K562 (cell line): ENCODE measurements around the gene KMT5C. TPM values are rescaled to one million over a fixed set of nuclear protein-coding genes. Genes with fewer than 3 reads are reported as not detected.

Source experiments
- ATAC-seq: fragments of 200-7000 bp; cut with Tn5 transposase; 3 replicates; pipeline ENCODE4 v1.9.1; 2020; ENCODE audit warnings: moderate library complexity
- BruUV-seq: library from RNA; stranded (reverse); fragments of 400-500 nt; replicated peaks from 2 replicates; lab custom pipeline; 2021; lab: Mats Ljungman, UMichigan
- CTCF ChIA-PET: fragments of 300-600 bp; formaldehyde crosslinking; extraction: SDS; loops from one replicate; lab custom pipeline; 2021; ENCODE audit warnings: low intra/inter-chr PET ratio; lab: Yijun Ruan, JAX
- POLR2A ChIA-PET: fragments of 300-600, 350-650 bp; sonication (Branson Sonifier 250); formaldehyde crosslinking; extraction: SDS; loops from one replicate; lab custom pipeline; 2021; ENCODE audit warnings: antibody characterized with exemption, inconsistent platforms; lab: Yijun Ruan, JAX
- DNase-seq, 4 experiments: peaks; one replicate each; pipeline versions ENCODE4 v3.0.0 to v3.0.0-alpha.2; 2011 to 2018; ENCODE audit warnings: low spot score in 3 of 4, mixed read lengths in 3 of 4; ENCODE audit errors: extremely low read depth in 1 of 4
- FAIRE-seq: peaks from 2 replicates; lab custom pipeline; 2011; peaks lifted over from hg19 to GRCh38; lab: Jason Lieb, UNC
- H2AFZ ChIP-seq: 2 replicates; pipeline ENCODE4 v1.6.0; 2011; ENCODE audit warnings: low read depth, low read length, control low read depth, inconsistent platforms
- H3K27ac ChIP-seq: fragments of 200-600 bp; 3 replicates; pipeline ENCODE4 v1.8.0; 2011; ENCODE audit warnings: low read depth, mild to moderate bottlenecking, control low read depth, inconsistent platforms, low read length, moderate library complexity, mixed read lengths; ENCODE audit errors: extremely low read depth
- H3K27me3 ChIP-seq, 2 experiments: fragments of 300-600 bp in 1 of 2; 2 replicates in 1 of 2; 3 replicates in 1 of 2; pipeline versions ENCODE4 v1.6.0 to v1.8.0; 2011; ENCODE audit warnings: inconsistent platforms in 2 of 2, low read length in 2 of 2, mild to moderate bottlenecking in 1 of 2, mixed read lengths in 1 of 2, moderate library complexity in 1 of 2; ENCODE audit not compliant: control insufficient read depth in 2 of 2, insufficient read depth in 2 of 2
- H3K36me3 ChIP-seq: fragments of 300-600 bp; 3 replicates; pipeline ENCODE4 v1.8.0; 2011; ENCODE audit warnings: mild to moderate bottlenecking, low read length, inconsistent platforms; ENCODE audit not compliant: control insufficient read depth, insufficient read depth
- H3K4me1 ChIP-seq, 2 experiments: fragments of 200-600 bp in 1 of 2; replicated peaks in 1 of 2; 2 replicates in 1 of 2; 3 replicates in 1 of 2; pipeline versions ENCODE4 v1.5.1 to v1.8.0; 2011; ENCODE audit warnings: inconsistent platforms in 2 of 2, low read length in 2 of 2, mild to moderate bottlenecking in 1 of 2, mixed read lengths in 1 of 2, moderate library complexity in 1 of 2; ENCODE audit not compliant: control insufficient read depth in 2 of 2, insufficient read depth in 2 of 2
- H3K4me2 ChIP-seq: 2 replicates; pipeline ENCODE4 v1.6.1; 2011; ENCODE audit warnings: low read length, control low read depth, inconsistent platforms, mixed read lengths; ENCODE audit not compliant: insufficient read depth
- H3K4me3 ChIP-seq: fragments of 200-600 bp; sonication (generic), shearing (Covaris generic); 2 replicates; pipeline ENCODE4 v1.5.1; 2016; ENCODE audit warnings: control low read depth, inconsistent platforms
- H3K79me2 ChIP-seq: fragments of 200-600 bp; 3 replicates; pipeline ENCODE4 v1.8.0; 2011; ENCODE audit warnings: low read length, inconsistent platforms; ENCODE audit not compliant: control insufficient read depth, insufficient read depth
- H3K9ac ChIP-seq, 2 experiments: 2 replicates each; pipeline versions ENCODE4 v1.6.0 to v1.6.1; 2011; ENCODE audit warnings: low read depth in 2 of 2, low read length in 2 of 2, control low read depth in 1 of 2, inconsistent platforms in 1 of 2, mild to moderate bottlenecking in 1 of 2, mixed read lengths in 1 of 2; ENCODE audit not compliant: insufficient read depth in 1 of 2
- H3K9me1 ChIP-seq: one replicate; pipeline ENCODE4 v1.6.0; 2011; ENCODE audit warnings: inconsistent platforms, mild to moderate bottlenecking, low read length, moderate library complexity; ENCODE audit not compliant: control insufficient read depth, insufficient read depth
- H3K9me3 ChIP-seq: replicated peaks from 2 replicates; pipeline ENCODE4 v1.5.1; 2011; ENCODE audit warnings: low read depth, low read length, inconsistent platforms; ENCODE audit not compliant: control insufficient read depth, insufficient read depth
- H4K20me1 ChIP-seq: replicated peaks from 2 replicates; pipeline ENCODE4 v1.6.1; 2011; ENCODE audit warnings: low read length, inconsistent platforms, mixed read lengths; ENCODE audit not compliant: control insufficient read depth, insufficient read depth
- BCL6 ChIP-seq: fragments of 250-450 bp; sonication (Bioruptor Pico); IDR thresholded peaks from 2 replicates; pipeline ENCODE4 v1.4.0; 2020
- ETV1 ChIP-seq: fragments of 450-650 bp; conservative IDR thresholded peaks from 2 replicates; pipeline ENCODE4 v1.6.1; 2016; ENCODE audit warnings: missing genetic modification characterization, control low read depth, low read depth, missing compliant biosample characterization
- MAFK ChIP-seq: IDR thresholded peaks from 2 replicates; pipeline ENCODE4 v1.6.1; 2011; ENCODE audit warnings: low read length, improper control_type of control experiment
- MTF1 ChIP-seq: fragments of 250-450 bp; sonication (Bioruptor Pico); IDR thresholded peaks from 2 replicates; pipeline ENCODE4 v1.9.0; 2021; ENCODE audit warnings: moderate library complexity, mild to moderate bottlenecking, inconsistent platforms, borderline replicate concordance
- NFE2 ChIP-seq: IDR thresholded peaks from 2 replicates; pipeline ENCODE4 v1.6.1; 2014; ENCODE audit warnings: antibody characterized with exemption, low read depth
- POLR2AphosphoS2 ChIP-seq: IDR thresholded peaks from 2 replicates; pipeline ENCODE4 v1.6.1; 2012; ENCODE audit warnings: low read length, improper control_type of control experiment
- ZNF41 ChIP-seq: fragments of 250-450 bp; sonication (Bioruptor Pico); conservative IDR thresholded peaks from 2 replicates; pipeline ENCODE4 v1.4.0; 2020; ENCODE audit warnings: mild to moderate bottlenecking
- WGBS: fragments of 100-300 bp; shearing (Covaris generic); methylation state at CpG from one replicate; pipeline ENCODE4 v1.1.6; 2016; ENCODE audit warnings: low coverage, mixed read lengths; ENCODE audit not compliant: insufficient coverage; ENCODE audit errors: missing lambda C conversion rate; 5-methylcytosine and 5-hydroxymethylcytosine counted together
- in situ Hi-C: fragments of 300-500 bp; cut with MboI; formaldehyde crosslinking; loops from 4 replicates; pipeline ENCODE4 v1.15.0; 2018; ENCODE audit warnings: inconsistent platforms, mixed read lengths
- intact Hi-C: fragments of 100-400 bp; cut with micrococcal nuclease; formaldehyde crosslinking; loops from 2 replicates; pipeline ENCODE4 v1.14.2; 2022
- polyA plus RNA-seq, 8 experiments: library from polyadenylated mRNA; depleted of rRNA in 4 of 8; stranded (reverse) in 5 of 8; unstranded in 3 of 8; fragments of >200 nt; fragmentation: Nextera tagmentation in 2 of 8; fragmentation: Illumina TruSeq in 1 of 8; extraction: Ambion mirVana in 2 of 8; extraction: Trizol in 1 of 8; gene quantifications; 2 replicates each; pipeline versions ENCODE4 v1.2.1 to v1.2.3, GENCODE V29; 2011 to 2014; ENCODE audit warnings: inconsistent platforms in 1 of 8, missing spikeins in 1 of 8
- total RNA-seq, 7 experiments: library from RNA; depleted of rRNA in 6 of 7; stranded (reverse); fragments of >200 nt in 6 of 7; fragmentation: Illumina TruSeq in 2 of 7; extraction: Trizol in 2 of 7; gene quantifications; 2 replicates each; pipeline versions ENCODE4 v1.2.1 to v1.2.3, GENCODE V29; 2011 to 2021; ENCODE audit warnings: low replicate concordance in 1 of 7
- TF ChIP-seq, protein P1 (sequence below): fragments of 450-650 bp; IDR thresholded peaks from 2 replicates; pipeline ENCODE4 v1.6.1; 2016; ENCODE audit warnings: antibody characterized with exemption

Gene KMT5C
- total and polyA plus RNA-seq, 9 of the 15 experiments (the other 6 are each of a cell fraction or from before 2014, with no cell fraction given): 0.15 to 53.5 (median 16.6) TPM

DNA sequence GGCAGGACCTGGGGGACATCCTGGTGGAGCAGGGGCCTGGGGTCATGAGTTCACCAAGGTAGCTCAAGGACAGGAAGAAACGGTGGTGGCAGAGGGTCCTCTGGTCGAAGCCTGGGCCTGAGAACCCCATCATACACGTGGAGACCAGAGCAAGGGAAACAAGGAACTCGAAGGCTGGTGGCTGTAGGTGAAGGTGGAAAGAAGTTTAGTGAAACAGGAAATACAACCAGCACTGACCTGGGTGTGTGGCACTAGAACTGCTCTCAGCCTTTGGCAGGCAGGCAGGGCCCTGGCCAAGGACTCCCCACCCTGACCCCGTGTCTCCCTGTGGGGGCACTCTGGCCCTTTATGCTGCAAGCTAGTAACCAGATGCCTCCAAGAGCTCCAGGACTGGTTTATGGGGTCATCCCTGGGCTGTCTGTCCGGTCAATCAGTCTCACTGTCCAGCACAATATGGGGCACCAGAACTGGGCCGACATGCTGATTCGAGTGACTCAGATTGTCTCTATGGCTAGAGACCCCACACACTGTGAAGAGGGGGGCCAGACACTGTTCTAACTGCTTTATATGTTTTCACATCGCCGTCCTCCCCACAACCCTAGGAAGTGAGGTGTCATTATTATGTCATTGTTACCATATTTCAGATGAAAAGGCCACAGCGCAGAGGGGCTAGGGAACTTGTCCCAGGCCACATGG, 11.1 kb downstream of the KMT5C start:
- ATAC-seq (no peak), DNase-seq (no peak)
- Histone ChIP-seq H3K27ac (no peak overlapping the region), H3K4me3 (no peak overlapping the region), H2AFZ (no peak overlapping the region), H3K4me1 (peaks cover 4 to 67% of the 10 kb centered on the region in 2 experiments; a peak in 4 of 5 replicates), H4K20me1 (peaks cover 6% of the 10 kb centered on the region), H3K4me2 (no peak overlapping the region), H3K9me3 (no peaks in the 10 kb centered on the region), H3K36me3 (peaks cover 28% of the 10 kb centered on the region; the same call in 2 of the 3 replicates), H3K79me2 (no peaks in the 10 kb centered on the region), H3K27me3 (peaks cover 3 to 5% of the 10 kb centered on the region in 2 experiments; a peak in 4 of 5 replicates)
- POLR2A ChIA-PET: interaction anchor here (0.6 to 1.9 kb wide), 5 partner anchors 10 to 117 kb away, joined by 3 to 11 read pairs (median 3); no protein-coding TSS in a partner anchor
- in situ Hi-C loops: no loop called here
- 39% methylated on average over 11 of the region's 11 CpGs for WGBS
- intact Hi-C loops: no loop called here
- CTCF ChIA-PET: no interaction called here
- TF ChIP-seq MAFK (no peak), ETV1 (no peak), MTF1 (CRISPR knock-in tag) (no peak), ZNF41 (no peak), POLR2AphosphoS2 (peak; percentile 53; the same call in 1 of the 2 replicates), NFE2 (no peak), BCL6 (no peak)
- TF ChIP-seq, protein P1, sequence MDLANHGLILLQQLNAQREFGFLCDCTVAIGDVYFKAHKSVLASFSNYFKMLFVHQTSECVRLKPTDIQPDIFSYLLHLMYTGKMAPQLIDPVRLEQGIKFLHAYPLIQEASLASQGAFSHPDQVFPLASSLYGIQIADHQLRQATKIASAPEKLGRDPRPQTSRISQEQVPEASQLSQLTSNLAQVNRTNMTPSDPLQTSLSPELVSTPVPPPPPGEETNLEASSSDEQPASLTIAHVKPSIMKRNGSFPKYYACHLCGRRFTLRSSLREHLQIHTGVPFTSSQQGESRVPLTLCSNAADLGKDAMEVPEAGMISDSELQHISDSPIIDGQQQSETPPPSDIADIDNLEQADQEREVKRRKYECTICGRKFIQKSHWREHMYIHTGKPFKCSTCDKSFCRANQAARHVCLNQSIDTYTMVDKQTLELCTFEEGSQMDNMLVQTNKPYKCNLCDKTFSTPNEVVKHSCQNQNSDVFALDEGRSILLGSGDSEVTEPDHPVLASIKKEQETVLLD: no peak
- TF ChIP-seq, all 486 proteins: peak for 1
- FAIRE-seq: peak; percentile 35
- no TSS peak for BruUV-seq
- Histone ChIP-seq H3K9ac (peak overlapping the region in 1 of 2 experiments; percentile 75; a peak in 2 of 4 replicates), H3K9me1 (peaks cover 5% of the 10 kb centered on the region)
